Psoas muscle (tissue), 8 donors: Measurements from ENCODE around the gene MOSPD2. TPM values are rescaled to one million over a fixed set of nuclear protein-coding genes. Genes with fewer than 3 reads are reported as not detected.

Experiments
- ATAC-seq, 4 donors: fragments of 200-7000 bp; cut with Tn5 transposase; one replicate each; pipeline ENCODE4 v1.9.1; 2020; ENCODE audit warnings: moderate library complexity in 3 of 4, mild to moderate bottlenecking in 2 of 4
- DNase-seq, 2 donors: peaks; one replicate each; pipeline ENCODE4 v3.0.0-alpha.2; 2020
- H3K27ac ChIP-seq: fragments of 200-600 bp; one replicate; pipeline ENCODE4 v1.8.0; 2022
- H3K27me3 ChIP-seq, 3 donors: fragments of 200-600 bp in 1 of 3; one replicate each; pipeline versions ENCODE4 v1.6.1 to v1.8.0; 2013 to 2022; ENCODE audit warnings: low read length in 2 of 3, mild to moderate bottlenecking in 2 of 3, moderate library complexity in 1 of 3; ENCODE audit not compliant: insufficient read depth in 3 of 3
- H3K36me3 ChIP-seq, 2 donors: fragments of 200-600 bp in 1 of 2; one replicate each; pipeline versions ENCODE4 v1.6.1 to v1.8.0; 2013 to 2022; ENCODE audit warnings: low read depth in 1 of 2, mild to moderate bottlenecking in 1 of 2, moderate library complexity in 1 of 2; ENCODE audit not compliant: insufficient read depth in 1 of 2
- H3K4me1 ChIP-seq: fragments of 200-600 bp; one replicate; pipeline ENCODE4 v1.8.0; 2022
- H3K4me3 ChIP-seq: fragments of 200-600 bp; one replicate; pipeline ENCODE4 v1.8.0; 2022; ENCODE audit warnings: mild to moderate bottlenecking
- H3K9me3 ChIP-seq: fragments of 200-600 bp; one replicate; pipeline ENCODE4 v1.8.0; 2022
- WGBS, 3 donors: extraction: QIAGEN DNeasy Blood & Tissue Kit; methylation state at CpG; one replicate each; pipeline versions ENCODE4 v1.1.6 to v1.1.7; 2013; 5-methylcytosine and 5-hydroxymethylcytosine counted together
- intact Hi-C, 2 donors: fragments of 100-400 bp; cut with DNase I; formaldehyde crosslinking; loops; one replicate each; pipeline versions ENCODE4 v1.11.0 to v1.14.2; 2022
- polyA plus RNA-seq, 3 donors: library from polyadenylated mRNA; stranded (reverse); fragments of 200-250 nt; gene quantifications; one replicate each; pipeline ENCODE4 v1.2.3, GENCODE V29; 2013
- total RNA-seq, 4 donors: library from RNA; stranded (reverse); fragmentation: NEBNext Ultra II Directional in 2 of 4; extraction: Animal tissue kit (Norgen Biotek cat#: 25700) in 2 of 4; gene quantifications; one replicate each; pipeline versions ENCODE4 v1.2.1 to v1.2.4, GENCODE V29; 2021 to 2023
- TF ChIP-seq, protein P1 (sequence below): fragments of 200-600 bp; IDR thresholded peaks from one replicate; pipeline ENCODE4 v1.8.0; 2022; ENCODE audit warnings: antibody characterized with exemption
- donor health status: healthy with polysubstance abuse.
- donor health status: DM: no; HTN: no; CAD: no; lungs with moderate emphysema.
- donor health status: Bipolar disorder and iron deficiency.
- donor health status: healthy.
- donor health status: DM: yes; HTN: yes; CAD: no.
- donor health status: DM: no; HTN: no; CAD: no.
- donor health status: DM: no; HTN: no; CAD: no.
- donor health status: DM: yes; HTN: yes; CAD: no.

The MOSPD2 gene
- total and polyA plus RNA-seq, 7 donors, result 1.2 to 3.5 (median 2.3) TPM

DNA sequence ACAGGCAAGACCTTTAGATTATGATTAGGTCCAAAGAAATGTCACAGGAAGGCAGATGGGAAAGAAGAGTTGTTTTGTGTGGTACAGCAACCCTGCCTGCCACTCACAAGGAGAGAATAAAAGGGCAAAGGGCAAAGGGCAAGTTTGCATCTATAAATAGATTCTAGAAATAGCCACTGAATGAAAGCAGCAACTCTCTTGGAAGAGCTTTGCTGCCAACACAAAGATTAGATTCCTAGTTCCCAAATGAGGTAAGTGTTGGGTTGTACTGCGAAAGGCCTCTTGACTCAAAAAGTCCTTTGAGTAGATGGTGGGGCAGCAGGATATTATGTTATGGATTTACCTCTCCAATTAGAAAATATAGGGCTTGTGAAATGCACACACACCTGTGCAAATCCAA lies 61.2 kb downstream of the MOSPD2 start:
- H3K4me1 ChIP-seq, result no peaks in the 10 kb centered on the region
- ATAC-seq (no peak), DNase-seq (no peak)
- WGBS, 3 donors, result 61 to 75% (median 69%) methylated on average over 1 of the region's 1 CpG
- intact Hi-C loops, result no loop called here
- no peak overlapping the region for H3K27ac ChIP-seq
- no peaks in the 10 kb centered on the region for H3K9me3 ChIP-seq
- peaks cover 0 to 6% (median 0%) of the 10 kb centered on the region in 3 donors for H3K27me3 ChIP-seq
- TF ChIP-seq, protein P1, sequence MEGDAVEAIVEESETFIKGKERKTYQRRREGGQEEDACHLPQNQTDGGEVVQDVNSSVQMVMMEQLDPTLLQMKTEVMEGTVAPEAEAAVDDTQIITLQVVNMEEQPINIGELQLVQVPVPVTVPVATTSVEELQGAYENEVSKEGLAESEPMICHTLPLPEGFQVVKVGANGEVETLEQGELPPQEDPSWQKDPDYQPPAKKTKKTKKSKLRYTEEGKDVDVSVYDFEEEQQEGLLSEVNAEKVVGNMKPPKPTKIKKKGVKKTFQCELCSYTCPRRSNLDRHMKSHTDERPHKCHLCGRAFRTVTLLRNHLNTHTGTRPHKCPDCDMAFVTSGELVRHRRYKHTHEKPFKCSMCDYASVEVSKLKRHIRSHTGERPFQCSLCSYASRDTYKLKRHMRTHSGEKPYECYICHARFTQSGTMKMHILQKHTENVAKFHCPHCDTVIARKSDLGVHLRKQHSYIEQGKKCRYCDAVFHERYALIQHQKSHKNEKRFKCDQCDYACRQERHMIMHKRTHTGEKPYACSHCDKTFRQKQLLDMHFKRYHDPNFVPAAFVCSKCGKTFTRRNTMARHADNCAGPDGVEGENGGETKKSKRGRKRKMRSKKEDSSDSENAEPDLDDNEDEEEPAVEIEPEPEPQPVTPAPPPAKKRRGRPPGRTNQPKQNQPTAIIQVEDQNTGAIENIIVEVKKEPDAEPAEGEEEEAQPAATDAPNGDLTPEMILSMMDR, result no peak
- no peak overlapping the region for H3K4me3 ChIP-seq
- H3K36me3 ChIP-seq, result no peaks in the 10 kb centered on the region

DNA sequence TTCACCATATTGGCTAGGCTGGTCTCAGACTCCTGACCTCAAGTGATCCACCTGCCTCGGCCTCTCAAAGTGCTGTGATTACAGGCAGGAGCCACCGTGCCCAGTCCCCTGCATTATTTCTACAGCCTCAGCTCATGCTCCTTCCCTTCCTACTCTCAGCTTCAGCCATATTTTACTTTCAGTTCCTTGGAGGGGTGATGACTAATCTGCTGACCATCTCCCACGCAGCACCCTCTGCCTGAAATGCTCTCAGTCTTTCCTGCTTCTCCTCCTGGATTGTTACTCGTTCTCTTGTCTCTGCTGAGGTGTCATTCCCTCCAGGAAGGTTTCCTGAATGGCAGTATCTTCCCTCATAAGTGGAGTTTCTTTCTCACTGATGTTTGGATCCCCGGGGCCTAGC lies 63.3 kb downstream of the MOSPD2 start:
- Histone ChIP-seq H3K27me3 (peaks cover 0 to 3% (median 0%) of the 10 kb centered on the region in 3 donors), H3K36me3 (no peaks in the 10 kb centered on the region), H3K4me3 (no peak overlapping the region), H3K27ac (no peak overlapping the region), H3K9me3 (no peaks in the 10 kb centered on the region), H3K4me1 (no peaks in the 10 kb centered on the region)
- no peak for ATAC-seq
- intact Hi-C loops, result no loop called here
- TF ChIP-seq, protein P1, result no peak
- WGBS, 3 donors, result 68 to 73% (median 69%) methylated on average over 5 of the region's 5 CpGs
- DNase-seq, result no peak

DNA sequence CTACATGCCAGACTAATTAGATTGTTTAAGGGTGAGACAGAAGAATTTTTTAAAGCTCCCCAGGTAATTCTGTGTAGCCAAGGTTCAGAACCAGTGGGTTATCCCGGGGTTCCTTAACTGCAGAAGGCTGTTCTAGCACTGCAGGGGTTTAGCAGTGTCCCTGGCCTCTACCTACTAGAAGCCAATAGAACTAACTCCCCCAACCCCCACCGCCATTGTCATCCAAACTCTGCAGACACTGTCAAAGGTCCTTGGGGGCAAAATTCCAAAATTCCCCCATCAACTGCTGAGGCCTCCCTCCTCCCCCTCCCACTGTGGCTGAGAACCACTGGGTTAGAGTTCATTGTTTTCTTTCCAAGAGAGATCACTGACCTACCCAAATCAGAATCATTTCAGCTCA lies 66.4 kb downstream of the MOSPD2 start:
- WGBS, 3 donors, result 62 to 89% (median 85%) methylated on average over 2 of the region's 2 CpGs
- ATAC-seq (no peak), DNase-seq (no peak)
- Histone ChIP-seq H3K36me3 (no peaks in the 10 kb centered on the region), H3K9me3 (no peaks in the 10 kb centered on the region), H3K4me1 (no peaks in the 10 kb centered on the region), H3K27ac (no peak overlapping the region), H3K27me3 (peaks cover 0 to 9% (median 0%) of the 10 kb centered on the region in 3 donors), H3K4me3 (no peak overlapping the region)
- intact Hi-C loops, result no loop called here
- TF ChIP-seq, protein P1, result no peak

DNA sequence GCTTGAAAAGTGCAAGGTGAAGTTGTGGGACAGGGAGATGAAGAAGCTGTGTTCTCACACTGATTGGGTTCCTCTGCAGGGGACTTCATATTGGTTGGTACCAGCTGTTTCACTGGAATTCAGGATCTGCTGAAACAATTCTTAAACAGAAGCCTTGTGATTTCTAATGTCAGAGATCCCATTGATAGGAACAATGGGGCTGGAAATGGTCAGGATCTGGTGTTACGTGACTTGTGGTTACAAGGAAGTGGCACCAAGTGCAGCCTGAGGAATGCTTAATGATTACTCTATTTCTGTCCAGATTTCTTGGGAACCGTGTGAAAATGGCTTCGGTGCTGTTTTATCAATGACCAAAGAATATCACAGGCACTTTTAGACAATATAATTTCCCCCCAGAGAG lies 68.1 kb downstream of the MOSPD2 start:
- intact Hi-C loops, result no loop called here
- TF ChIP-seq, protein P1, result no peak
- Histone ChIP-seq H3K36me3 (no peaks in the 10 kb centered on the region), H3K27ac (no peak overlapping the region), H3K4me3 (no peak overlapping the region), H3K27me3 (peaks cover 0 to 9% (median 0%) of the 10 kb centered on the region in 3 donors), H3K9me3 (no peaks in the 10 kb centered on the region), H3K4me1 (no peaks in the 10 kb centered on the region)
- DNase-seq, result no peak
- ATAC-seq, result no peak
- WGBS, 3 donors, result 64 to 85% (median 80%) methylated on average over 3 of the region's 3 CpGs

- no peak overlapping the region for H3K27ac ChIP-seq
- DNase-seq, result no peak
These were observed 69.1 kb downstream of the MOSPD2 start for GRCh38 chrX:14942341-14942740.

More at GRCh38 chrX:14942341-14942740, 69.1 kb downstream of the MOSPD2 start:
- Histone ChIP-seq H3K36me3 (no peaks in the 10 kb centered on the region), H3K4me3 (no peak overlapping the region), H3K9me3 (no peaks in the 10 kb centered on the region), H3K27me3 (peaks cover 0 to 9% (median 0%) of the 10 kb centered on the region in 3 donors), H3K4me1 (no peaks in the 10 kb centered on the region)
- no peak for ATAC-seq
- 65 to 76% (median 71%) methylated on average over 3 of the region's 3 CpGs for WGBS, 3 donors
- intact Hi-C loops, result no loop called here
- TF ChIP-seq, protein P1, result no peak
